ENCODE data around the gene IFIT2.
"Not testable (repeated sequence)": the region's sequence is repeated elsewhere in the genome, so short reads cannot be mapped to it uniquely, and the experiment has no call there.

The IFIT2 gene

DNA sequence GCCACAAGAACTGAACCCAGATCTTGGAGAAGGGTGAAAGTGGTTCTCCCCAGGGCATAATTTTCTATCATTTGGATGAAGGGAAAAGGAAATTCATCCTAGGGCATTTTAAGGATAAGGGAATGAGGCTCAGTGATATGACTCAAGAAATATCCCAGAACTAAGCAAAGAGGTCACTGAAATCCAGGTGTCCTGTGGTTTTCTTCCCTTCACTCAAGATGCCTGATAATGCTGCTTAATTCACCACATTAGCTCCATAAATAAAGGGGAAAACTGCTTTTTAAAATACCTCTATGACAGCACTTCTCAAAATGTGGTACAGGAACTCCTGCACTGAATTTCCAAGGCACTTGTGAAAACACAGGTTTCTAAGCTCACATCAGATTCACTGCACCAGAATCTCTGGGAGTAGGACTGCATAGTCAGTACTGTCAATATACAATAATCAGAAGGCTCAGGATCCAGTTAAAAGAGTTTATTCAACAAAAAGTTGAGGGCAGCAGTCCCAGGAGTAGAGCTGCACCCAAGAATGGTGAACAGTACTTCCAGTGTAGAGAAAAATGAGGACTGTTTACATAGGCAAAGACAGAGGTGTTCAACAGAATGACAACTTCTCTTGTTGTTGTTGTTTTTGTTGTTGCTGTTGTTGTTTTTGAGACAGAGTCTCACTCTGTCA, 28.8 kb downstream of the IFIT2 start:
- Histone ChIP-seq H3K9me3 (ENCODE audit: severe bottlenecking) (no peaks in the 10 kb centered on the region), H3K27ac (ENCODE audit: poor library complexity, severe bottlenecking) (no peak overlapping the region), H3K27me3 (ENCODE audit: insufficient read depth, poor library complexity, severe bottlenecking) (no peaks in the 10 kb centered on the region), H3K4me3 (ENCODE audit: severe bottlenecking) (no peak overlapping the region), H3K4me1 (ENCODE audit: insufficient read depth, poor library complexity, severe bottlenecking) (peaks cover 28% of the 10 kb centered on the region), H3K36me3 (ENCODE audit: low read depth) (no peaks in the 10 kb centered on the region)
- ATAC-seq (ENCODE audit: low read depth) (no peak), DNase-seq (ENCODE audit: low spot score) (no peak)
- TF ChIP-seq, protein P1, sequence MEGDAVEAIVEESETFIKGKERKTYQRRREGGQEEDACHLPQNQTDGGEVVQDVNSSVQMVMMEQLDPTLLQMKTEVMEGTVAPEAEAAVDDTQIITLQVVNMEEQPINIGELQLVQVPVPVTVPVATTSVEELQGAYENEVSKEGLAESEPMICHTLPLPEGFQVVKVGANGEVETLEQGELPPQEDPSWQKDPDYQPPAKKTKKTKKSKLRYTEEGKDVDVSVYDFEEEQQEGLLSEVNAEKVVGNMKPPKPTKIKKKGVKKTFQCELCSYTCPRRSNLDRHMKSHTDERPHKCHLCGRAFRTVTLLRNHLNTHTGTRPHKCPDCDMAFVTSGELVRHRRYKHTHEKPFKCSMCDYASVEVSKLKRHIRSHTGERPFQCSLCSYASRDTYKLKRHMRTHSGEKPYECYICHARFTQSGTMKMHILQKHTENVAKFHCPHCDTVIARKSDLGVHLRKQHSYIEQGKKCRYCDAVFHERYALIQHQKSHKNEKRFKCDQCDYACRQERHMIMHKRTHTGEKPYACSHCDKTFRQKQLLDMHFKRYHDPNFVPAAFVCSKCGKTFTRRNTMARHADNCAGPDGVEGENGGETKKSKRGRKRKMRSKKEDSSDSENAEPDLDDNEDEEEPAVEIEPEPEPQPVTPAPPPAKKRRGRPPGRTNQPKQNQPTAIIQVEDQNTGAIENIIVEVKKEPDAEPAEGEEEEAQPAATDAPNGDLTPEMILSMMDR (IDR thresholded peaks at IDR 0.05; ENCODE audit: poor library complexity, severe bottlenecking), result no peak

- not testable (repeated sequence) for H3K4me3 ChIP-seq (ENCODE audit: severe bottlenecking); H3K9me3 ChIP-seq (ENCODE audit: severe bottlenecking); H3K36me3 ChIP-seq (ENCODE audit: low read depth); ATAC-seq (ENCODE audit: low read depth); DNase-seq (ENCODE audit: low spot score); H3K27me3 ChIP-seq (ENCODE audit: insufficient read depth, poor library complexity, severe bottlenecking)
- Histone ChIP-seq H3K4me1 (ENCODE audit: insufficient read depth, poor library complexity, severe bottlenecking) (peaks cover 31% of the 10 kb centered on the region), H3K27ac (ENCODE audit: poor library complexity, severe bottlenecking) (peak overlapping the region; percentile 56)
These were observed 29.8 kb downstream of the IFIT2 start for GRCh38 chr10:89331487-89332122.

DNA sequence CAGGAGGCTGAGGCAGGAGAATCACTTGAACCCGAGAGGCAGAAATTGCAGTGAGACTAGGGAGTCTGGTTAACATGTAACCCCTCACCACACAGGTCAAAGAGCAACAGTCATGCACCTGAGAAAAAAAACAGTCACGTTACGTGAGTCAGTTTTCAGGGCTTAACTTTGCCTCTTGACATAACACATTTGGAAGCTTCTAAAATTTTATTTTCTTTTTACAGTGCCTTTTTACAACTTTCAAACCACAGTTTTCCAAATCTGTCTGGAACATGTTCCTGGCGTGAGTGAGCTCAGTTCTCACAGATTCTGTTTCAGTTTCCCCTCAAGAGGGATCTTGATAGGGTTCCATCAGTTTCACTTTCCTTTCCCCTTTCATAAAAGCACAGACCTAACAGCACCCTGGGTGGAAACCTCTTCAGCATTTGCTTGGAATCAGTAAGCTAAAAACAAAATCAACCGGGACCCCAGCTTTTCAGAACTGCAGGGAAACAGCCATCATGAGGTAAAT, 30.3 kb downstream of the IFIT2 start:
- DNase-seq (ENCODE audit: low spot score), result no peak
- H3K4me1 ChIP-seq (ENCODE audit: insufficient read depth, poor library complexity, severe bottlenecking), result peaks cover 32% of the 10 kb centered on the region
- no peaks in the 10 kb centered on the region for H3K9me3 ChIP-seq (ENCODE audit: severe bottlenecking)
- H3K4me3 ChIP-seq (ENCODE audit: severe bottlenecking), result peak overlapping the region; percentile 4
- no peaks in the 10 kb centered on the region for H3K27me3 ChIP-seq (ENCODE audit: insufficient read depth, poor library complexity, severe bottlenecking)
- TF ChIP-seq, protein P1 (IDR thresholded peaks at IDR 0.05; ENCODE audit: poor library complexity, severe bottlenecking), result no peak
- H3K36me3 ChIP-seq (ENCODE audit: low read depth), result no peaks in the 10 kb centered on the region
- peak overlapping the region; percentile 56 for H3K27ac ChIP-seq (ENCODE audit: poor library complexity, severe bottlenecking)
- ATAC-seq (ENCODE audit: low read depth), result 0 out of 3 replicates have a peak, but pooled peaks have one; percentile 36

DNA sequence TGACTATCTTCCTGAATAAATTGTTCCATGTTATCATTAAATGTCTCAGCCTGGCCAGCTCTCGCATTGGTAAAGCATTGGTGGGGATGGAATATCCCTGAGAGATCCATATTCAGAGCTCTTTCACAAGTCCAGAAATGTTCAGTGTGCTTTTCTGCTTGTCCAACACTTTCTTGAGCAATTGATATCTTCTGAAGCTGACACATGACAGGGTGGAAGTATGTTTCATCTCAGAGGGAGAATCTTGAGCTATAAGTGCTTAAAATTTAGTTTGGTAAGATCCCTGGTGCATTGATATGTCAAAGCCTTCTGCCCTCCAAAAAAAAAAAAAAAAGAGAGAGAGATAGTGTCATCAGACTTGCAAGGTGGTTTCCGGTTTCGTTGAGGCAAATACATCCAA, 33.4 kb downstream of the IFIT2 start:
- ATAC-seq (ENCODE audit: low read depth) (no peak), DNase-seq (ENCODE audit: low spot score) (no peak)
- H3K36me3 ChIP-seq (ENCODE audit: low read depth), result no peaks in the 10 kb centered on the region
- no peaks in the 10 kb centered on the region for H3K9me3 ChIP-seq (ENCODE audit: severe bottlenecking)
- H3K4me3 ChIP-seq (ENCODE audit: severe bottlenecking), result no peak overlapping the region
- H3K27me3 ChIP-seq (ENCODE audit: insufficient read depth, poor library complexity, severe bottlenecking), result no peaks in the 10 kb centered on the region
- H3K27ac ChIP-seq (ENCODE audit: poor library complexity, severe bottlenecking), result no peak overlapping the region
- TF ChIP-seq, protein P1 (IDR thresholded peaks at IDR 0.05; ENCODE audit: poor library complexity, severe bottlenecking), result no peak
- peaks cover 32% of the 10 kb centered on the region for H3K4me1 ChIP-seq (ENCODE audit: insufficient read depth, poor library complexity, severe bottlenecking)

DNA sequence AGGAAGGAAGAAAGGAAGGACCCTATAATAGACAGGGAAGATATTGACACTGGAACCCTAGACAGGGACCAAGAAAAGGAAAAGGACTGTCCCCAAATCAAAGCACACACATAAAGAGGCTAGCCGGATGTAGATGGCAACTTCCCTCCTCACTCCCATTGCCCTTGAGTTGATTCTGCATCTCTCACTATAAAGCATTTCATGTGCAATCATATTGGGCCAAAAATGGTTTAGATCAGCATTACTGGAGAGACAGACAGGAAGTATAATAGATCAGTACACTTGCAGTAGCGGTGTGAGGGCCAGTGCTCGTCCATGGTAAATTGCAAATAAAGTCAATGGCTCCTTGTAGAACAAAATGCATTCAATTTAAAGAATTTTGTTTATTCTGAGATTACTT, 34.4 kb downstream of the IFIT2 start:
- TF ChIP-seq, protein P1 (IDR thresholded peaks at IDR 0.05; ENCODE audit: poor library complexity, severe bottlenecking), result no peak
- Histone ChIP-seq H3K4me1 (ENCODE audit: insufficient read depth, poor library complexity, severe bottlenecking) (peaks cover 32% of the 10 kb centered on the region), H3K36me3 (ENCODE audit: low read depth) (no peaks in the 10 kb centered on the region), H3K27ac (ENCODE audit: poor library complexity, severe bottlenecking) (no peak overlapping the region), H3K9me3 (ENCODE audit: severe bottlenecking) (no peaks in the 10 kb centered on the region), H3K4me3 (ENCODE audit: severe bottlenecking) (no peak overlapping the region), H3K27me3 (ENCODE audit: insufficient read depth, poor library complexity, severe bottlenecking) (no peaks in the 10 kb centered on the region)
- ATAC-seq (ENCODE audit: low read depth) (no peak), DNase-seq (ENCODE audit: low spot score) (no peak)
